ENCODE results near the gene LSS. TPM values are rescaled to one million over a fixed set of nuclear protein-coding genes. Genes with fewer than 3 reads are reported as not detected.

The LSS gene
- total RNA-seq, 1 donor from 2014 or later: 91.0 TPM

GRCh38 chr21:46208761-46209721 lies 19.5 kb downstream of the LSS start:
- DNase-seq (peak; percentile 42), ATAC-seq (no peak)
- no peak for TF ChIP-seq CTCF (IDR thresholded peaks at IDR 0.05)
- Histone ChIP-seq H3K4me1 (no peaks in the 10 kb centered on the region), H3K27me3 (ENCODE audit: low read depth) (no peaks in the 10 kb centered on the region), H3K27ac (no peak overlapping the region), H3K4me3 (no peak overlapping the region), H3K9me3 (no peaks in the 10 kb centered on the region), H3K36me3 (peaks cover 98% of the 10 kb centered on the region)
- intact Hi-C loops (cut with DNase I): no loop called here

DNA sequence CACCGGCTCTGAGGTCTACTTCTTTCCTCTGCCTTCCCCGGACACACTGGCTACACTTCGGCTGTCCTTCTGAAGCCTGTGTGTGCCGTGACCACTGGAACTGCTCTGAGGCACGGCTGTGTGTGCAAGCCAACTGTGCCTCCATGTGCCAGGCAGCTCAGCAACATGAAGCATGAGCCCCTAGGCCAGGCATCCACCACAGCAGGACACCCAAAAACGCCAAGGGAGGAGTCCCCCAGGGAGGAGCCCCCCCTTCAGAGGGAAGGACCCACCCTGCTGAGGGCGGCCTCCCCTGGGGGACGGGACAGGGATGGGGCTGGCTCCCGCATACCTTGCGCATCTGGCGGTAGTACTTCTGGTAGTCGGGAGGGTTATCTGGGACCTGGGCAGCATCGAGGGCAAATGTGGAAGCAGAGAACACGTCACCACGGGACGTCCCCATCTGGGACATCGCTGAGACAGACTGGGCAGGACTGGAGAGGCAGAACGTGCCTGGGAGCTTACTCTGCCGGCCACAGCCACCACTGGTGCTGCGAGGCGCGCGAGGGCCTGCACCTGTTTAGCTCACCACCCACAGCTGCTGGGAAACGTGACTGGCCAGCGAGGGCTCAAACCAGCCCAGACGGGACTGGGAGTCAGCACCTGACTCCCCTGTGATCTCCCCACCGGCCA lies 20.5 kb downstream of the LSS start:
- ATAC-seq (no peak), DNase-seq (peak; percentile 38)
- Histone ChIP-seq H3K9me3 (no peaks in the 10 kb centered on the region), H3K36me3 (peaks cover 98% of the 10 kb centered on the region), H3K4me3 (no peak overlapping the region), H3K4me1 (no peaks in the 10 kb centered on the region), H3K27me3 (ENCODE audit: low read depth) (no peaks in the 10 kb centered on the region), H3K27ac (no peak overlapping the region)
- intact Hi-C loops (cut with DNase I): no loop called here
- TF ChIP-seq CTCF (IDR thresholded peaks at IDR 0.05): no peak

DNA sequence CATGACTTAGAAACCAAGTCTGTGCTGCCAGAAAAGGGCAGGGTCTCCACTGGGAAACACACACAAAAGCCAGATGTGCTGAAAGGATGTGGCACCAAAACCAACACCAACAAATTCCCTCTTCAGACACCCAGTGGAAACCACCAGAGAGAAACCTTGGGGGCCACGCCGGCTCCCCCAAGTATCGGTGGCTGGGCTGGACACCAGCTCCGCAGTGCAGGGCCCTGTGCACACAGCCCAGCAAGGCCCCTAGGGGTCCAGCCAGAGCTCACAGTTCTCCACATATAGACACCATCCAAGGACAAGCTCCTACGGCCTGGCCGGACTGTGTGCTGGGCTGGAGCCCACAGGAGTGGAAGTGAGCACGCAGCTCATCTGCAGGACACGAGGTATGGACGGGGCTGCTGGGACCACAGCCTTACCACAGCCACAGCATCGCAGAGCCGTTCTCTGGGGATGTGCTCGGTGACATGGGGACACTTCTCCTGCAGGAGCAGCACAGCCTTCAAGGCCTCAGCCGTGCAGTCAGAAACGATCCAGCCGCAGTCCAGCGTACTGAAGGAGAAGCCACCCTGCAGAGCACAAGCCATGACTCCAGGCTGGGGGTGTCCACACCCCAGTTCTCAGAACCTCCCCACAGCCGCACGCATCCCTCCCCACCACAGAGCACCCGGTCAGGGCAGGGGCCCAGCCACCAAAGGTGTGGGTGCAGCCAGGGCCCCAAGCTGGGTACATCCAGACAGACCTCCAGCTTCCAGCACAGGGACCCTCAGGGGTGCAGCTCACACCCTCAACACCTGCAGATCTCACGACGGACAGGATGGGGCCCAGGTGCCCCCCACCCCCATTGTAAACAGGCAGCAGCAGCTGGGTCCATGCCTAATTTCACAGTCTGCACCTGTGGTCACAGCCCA lies 21.3 kb downstream of the LSS start:
- H3K9me3 ChIP-seq: no peaks in the 10 kb centered on the region
- H3K4me3 ChIP-seq: no peak overlapping the region
- peaks cover 97% of the 10 kb centered on the region for H3K36me3 ChIP-seq
- ATAC-seq: no peak
- no peak for TF ChIP-seq CTCF (IDR thresholded peaks at IDR 0.05)
- no peak overlapping the region for H3K27ac ChIP-seq
- H3K27me3 ChIP-seq (ENCODE audit: low read depth): no peaks in the 10 kb centered on the region
- peak; percentile 43 for DNase-seq
- H3K4me1 ChIP-seq: no peaks in the 10 kb centered on the region
- intact Hi-C loops (cut with DNase I): no loop called here

GRCh38 chr21:46206163-46207005 lies 22.2 kb downstream of the LSS start:
- Histone ChIP-seq H3K4me3 (no peak overlapping the region), H3K9me3 (no peaks in the 10 kb centered on the region), H3K27ac (no peak overlapping the region), H3K36me3 (peaks cover 89% of the 10 kb centered on the region), H3K27me3 (ENCODE audit: low read depth) (no peaks in the 10 kb centered on the region), H3K4me1 (no peaks in the 10 kb centered on the region)
- DNase-seq: peak; percentile 35
- no peak for TF ChIP-seq CTCF (IDR thresholded peaks at IDR 0.05)
- no peak for ATAC-seq
- intact Hi-C loops (cut with DNase I): no loop called here
